HTR-8/SVneo (cell line): ENCODE measurements around the gene ZDHHC16.
A peak's percentile ranks its signal among the peaks of the same experiment; 100 is the strongest.
"Not testable (repeated sequence)": the region's sequence is repeated elsewhere in the genome, so short reads cannot be mapped to it uniquely, and the experiment has no call there.

Source experiments
- DNase-seq: peaks from one replicate; pipeline ENCODE4 v3.0.0; 2011; ENCODE audit warnings: low spot score, mixed read lengths; ENCODE audit not compliant: insufficient read length
- FAIRE-seq: peaks from 2 replicates; lab custom pipeline; 2011; peaks lifted over from hg19 to GRCh38; lab: Jason Lieb, UNC

Gene ZDHHC16

GRCh38 chr10:97468781-97469180, 22.8 kb downstream of the ZDHHC16 start:
- FAIRE-seq, DNase-seq: not testable (repeated sequence)

GRCh38 chr10:97474918-97475317, 28.9 kb downstream of the ZDHHC16 start:
- DNase-seq (no peak), FAIRE-seq (no peak)

- FAIRE-seq (no peak), DNase-seq (no peak)
Observed at GRCh38 chr10:97475936-97476594, 30.1 kb downstream of the ZDHHC16 start.

- not testable (repeated sequence) for DNase-seq
- peak; percentile 88 for FAIRE-seq
Observed at GRCh38 chr10:97479410-97479809, 33.4 kb downstream of the ZDHHC16 start.

GRCh38 chr10:97479939-97480338, 34.0 kb downstream of the ZDHHC16 start:
- FAIRE-seq (no peak), DNase-seq (no peak)

GRCh38 chr10:97481071-97481470, 35.1 kb downstream of the ZDHHC16 start:
- no peak for FAIRE-seq
- DNase-seq, result no peak

- DNase-seq, result no peak
- no peak for FAIRE-seq
Observed at GRCh38 chr10:97482381-97482780, 36.4 kb downstream of the ZDHHC16 start.

GRCh38 chr10:97483506-97483905, 37.5 kb downstream of the ZDHHC16 start:
- FAIRE-seq, result peak; percentile 31
- no peak for DNase-seq

- DNase-seq, result no peak
- FAIRE-seq, result no peak
Observed at GRCh38 chr10:97483921-97484320, 37.9 kb downstream of the ZDHHC16 start.

- DNase-seq (no peak), FAIRE-seq (no peak)
Observed at GRCh38 chr10:97485647-97486281, 39.8 kb downstream of the ZDHHC16 start.

- no peak for FAIRE-seq
- no peak for DNase-seq
Observed at GRCh38 chr10:97490592-97490991, 44.6 kb downstream of the ZDHHC16 start.

- DNase-seq, result no peak
- peak; percentile 16 for FAIRE-seq
Observed at GRCh38 chr10:97494151-97494550, 48.2 kb downstream of the ZDHHC16 start.

- FAIRE-seq (no peak), DNase-seq (no peak)
Observed at GRCh38 chr10:97494863-97495506, 49.0 kb downstream of the ZDHHC16 start.

- FAIRE-seq (peak; percentile 93), DNase-seq (peak; percentile 88)
Observed at GRCh38 chr10:97497572-97498075, 51.6 kb downstream of the ZDHHC16 start.

GRCh38 chr10:97498076-97498840, 52.3 kb downstream of the ZDHHC16 start, which contains the start of gene MMS19:
Gene MMS19 (minus strand): TSS chr10:97498422. CDS start chr10:97498384, 38 bp downstream.
- DNase-seq (peak; percentile 98), FAIRE-seq (peak; percentile 96)

- FAIRE-seq, result no peak
- peak; percentile 96 for DNase-seq
Observed at GRCh38 chr10:97498841-97499560, 53.0 kb downstream of the ZDHHC16 start, which contains the start of gene UBTD1. Gene UBTD1 (plus strand): TSS chr10:97498924. CDS start chr10:97499204, 280 bp downstream.

- no peak for FAIRE-seq
Observed at GRCh38 chr10:97499561-97500296, 53.8 kb downstream of the ZDHHC16 start.

GRCh38 chr10:97500297-97500575, 54.3 kb downstream of the ZDHHC16 start:
- FAIRE-seq (no peak), DNase-seq (no peak)

More at GRCh38 chr10:97499561-97500296, 53.8 kb downstream of the ZDHHC16 start:
- DNase-seq, result peak; percentile 24

GRCh38 chr10:97502916-97503315, 56.9 kb downstream of the ZDHHC16 start:
- DNase-seq (no peak), FAIRE-seq (no peak)
